HG03575 (cell line): ENCODE results near the gene COL6A1.

ENCODE experiments used
- ATAC-seq: cut with Tn5 transposase; IDR thresholded peaks from one replicate; pipeline ENCODE4 v1.9.1; 2021; ENCODE audit not compliant: unreplicated experiment, insufficient number of reproducible peaks, low FRiP score; ENCODE audit errors: extremely low read depth

The COL6A1 gene

GRCh38 chr21:46014828-46015227 is 33.3 kb downstream of the COL6A1 start:
- no peak for ATAC-seq

GRCh38 chr21:46017148-46017547 is 35.6 kb downstream of the COL6A1 start:
- no peak for ATAC-seq

- no peak for ATAC-seq
Observed at GRCh38 chr21:46017695-46018094, 36.1 kb downstream of the COL6A1 start.

GRCh38 chr21:46018615-46019014 is 37.0 kb downstream of the COL6A1 start:
- no peak for ATAC-seq

GRCh38 chr21:46020581-46020980 is 39.0 kb downstream of the COL6A1 start:
- no peak for ATAC-seq

- no peak for ATAC-seq
Observed at GRCh38 chr21:46021398-46021797, 39.8 kb downstream of the COL6A1 start.

GRCh38 chr21:46021978-46022544 is 40.5 kb downstream of the COL6A1 start:
- no peak for ATAC-seq

- no peak for ATAC-seq
Observed at GRCh38 chr21:46022551-46023525, 41.3 kb downstream of the COL6A1 start.

- ATAC-seq, result no peak
Observed at GRCh38 chr21:46023555-46023954, 42.0 kb downstream of the COL6A1 start.

- no peak for ATAC-seq
Observed at GRCh38 chr21:46024141-46024540, 42.6 kb downstream of the COL6A1 start.

- ATAC-seq, result no peak
Observed at GRCh38 chr21:46025113-46025770, 43.7 kb downstream of the COL6A1 start.

- no peak for ATAC-seq
Observed at GRCh38 chr21:46027851-46028493, 46.4 kb downstream of the COL6A1 start.

GRCh38 chr21:46028573-46029091 is 47.1 kb downstream of the COL6A1 start:
- no peak for ATAC-seq

- no peak for ATAC-seq
Observed at GRCh38 chr21:46029186-46029924, 47.8 kb downstream of the COL6A1 start.

- ATAC-seq, result no peak
Observed at GRCh38 chr21:46031484-46031883, 49.9 kb downstream of the COL6A1 start.

- no peak for ATAC-seq
Observed at GRCh38 chr21:46032100-46032499, 50.5 kb downstream of the COL6A1 start.

GRCh38 chr21:46033410-46034400 is 52.1 kb downstream of the COL6A1 start:
- no peak for ATAC-seq
